Measurements from ENCODE around the gene KCNC1.

KCNC1 gene

DNA sequence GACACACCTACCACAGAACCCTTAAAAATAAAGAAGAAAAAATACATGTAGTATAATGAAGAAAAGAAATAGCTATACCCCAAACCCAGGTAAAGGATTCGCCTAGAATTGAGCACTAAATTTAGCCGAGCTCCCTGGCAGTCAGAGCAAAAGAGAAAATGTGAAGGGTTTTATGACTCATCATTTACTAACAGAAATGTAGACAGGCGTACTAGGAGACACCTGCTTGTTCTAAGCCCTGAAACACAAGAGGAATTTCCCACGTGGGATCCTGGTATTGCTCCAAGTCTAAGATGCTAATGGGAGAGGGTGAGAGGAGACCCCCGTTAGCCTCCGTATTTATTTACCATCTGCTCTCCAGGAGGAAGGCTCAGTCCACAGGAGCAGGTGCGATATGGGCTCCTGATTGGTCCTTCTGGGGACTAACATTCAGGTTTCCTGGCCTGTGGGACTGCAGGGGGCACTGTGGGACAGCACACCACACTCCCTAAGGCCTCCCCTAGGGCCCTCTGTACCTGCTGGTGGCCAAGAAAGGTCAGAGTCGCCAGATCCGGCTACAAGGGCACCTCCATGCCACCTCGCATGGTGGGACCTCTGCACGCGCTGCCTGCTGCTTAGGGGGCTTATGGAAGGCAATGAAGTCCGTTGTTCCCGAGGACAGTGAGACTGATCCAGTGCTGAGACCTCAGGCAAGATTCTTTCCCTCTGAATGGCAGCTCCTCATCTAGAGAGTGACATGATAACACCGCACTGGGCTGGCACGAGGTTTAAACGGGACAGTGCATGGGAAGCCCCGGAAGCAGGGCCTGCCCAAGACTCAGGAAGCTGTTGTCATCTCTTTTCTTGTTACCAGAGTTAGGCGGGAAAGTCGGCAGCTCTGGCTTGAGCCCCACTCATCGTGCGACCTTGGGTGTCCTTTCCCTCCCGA lies 25.8 kb downstream of the KCNC1 start:
- no peak for DNase-seq

DNA sequence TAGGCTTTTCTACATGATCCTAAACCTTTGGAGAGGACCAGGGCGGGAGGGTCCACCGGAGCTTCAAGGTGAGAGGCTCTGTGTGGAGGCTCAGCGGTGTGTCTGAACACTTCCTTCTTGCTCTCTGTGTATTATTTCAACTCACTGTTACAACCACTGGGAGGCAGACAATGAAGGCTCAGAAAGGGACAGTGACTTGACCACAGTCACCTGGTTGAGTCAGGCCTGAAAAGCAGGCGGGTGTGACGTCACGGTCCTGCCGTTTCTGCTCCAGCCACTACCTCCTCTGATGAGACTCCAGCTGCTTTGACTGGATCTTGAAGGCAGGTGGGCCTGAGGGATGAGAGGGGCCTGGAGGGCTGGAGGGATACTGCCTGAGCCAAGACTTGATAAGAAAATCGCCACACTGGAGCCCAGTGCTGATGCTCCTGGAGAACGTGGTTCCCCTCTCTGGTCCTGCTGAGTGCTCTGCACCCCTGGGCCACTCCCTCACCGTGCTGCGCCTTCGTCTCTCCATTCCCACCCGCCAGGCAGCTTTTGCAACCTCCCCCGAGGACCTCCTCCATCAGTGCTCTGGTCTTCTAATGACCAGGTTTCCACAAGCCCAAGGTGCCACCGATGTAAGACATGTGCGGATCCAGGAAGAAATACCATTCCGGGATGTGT lies 27.9 kb downstream of the KCNC1 start:
- DNase-seq = no peak

DNA sequence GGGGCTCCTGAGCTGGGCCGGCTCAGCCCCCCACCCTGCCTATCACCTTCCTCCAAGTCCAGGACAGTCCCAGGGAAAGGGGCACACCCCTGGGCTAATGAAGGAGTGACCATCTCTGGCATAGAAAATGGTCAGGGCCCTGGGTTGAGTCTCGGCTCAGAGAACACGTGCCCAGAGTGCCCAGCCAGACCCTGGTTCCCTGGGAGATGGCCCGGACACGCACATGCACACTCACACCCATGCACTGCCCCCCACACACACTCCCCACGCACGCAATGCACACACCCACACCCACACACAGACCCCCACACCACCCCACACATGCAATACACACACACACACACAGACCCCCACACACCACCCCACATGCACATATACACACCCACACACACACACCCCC lies 28.7 kb downstream of the KCNC1 start:
- no peak for DNase-seq

DNA sequence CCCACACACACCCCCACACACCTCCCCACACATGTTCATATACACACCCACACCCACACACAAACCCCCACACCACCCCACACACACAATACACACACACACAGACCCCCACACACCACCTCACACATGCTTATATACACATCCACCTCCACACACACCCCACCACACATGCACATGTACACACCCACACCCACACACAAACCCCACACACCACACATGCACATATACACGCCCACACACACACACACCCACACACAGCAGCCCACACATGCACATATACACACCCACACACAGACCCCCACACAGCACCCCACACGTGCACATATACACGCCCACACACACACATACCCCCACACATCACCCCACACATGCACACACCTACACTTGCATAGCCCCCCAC lies 29.1 kb downstream of the KCNC1 start:
- DNase-seq = no peak

DNA sequence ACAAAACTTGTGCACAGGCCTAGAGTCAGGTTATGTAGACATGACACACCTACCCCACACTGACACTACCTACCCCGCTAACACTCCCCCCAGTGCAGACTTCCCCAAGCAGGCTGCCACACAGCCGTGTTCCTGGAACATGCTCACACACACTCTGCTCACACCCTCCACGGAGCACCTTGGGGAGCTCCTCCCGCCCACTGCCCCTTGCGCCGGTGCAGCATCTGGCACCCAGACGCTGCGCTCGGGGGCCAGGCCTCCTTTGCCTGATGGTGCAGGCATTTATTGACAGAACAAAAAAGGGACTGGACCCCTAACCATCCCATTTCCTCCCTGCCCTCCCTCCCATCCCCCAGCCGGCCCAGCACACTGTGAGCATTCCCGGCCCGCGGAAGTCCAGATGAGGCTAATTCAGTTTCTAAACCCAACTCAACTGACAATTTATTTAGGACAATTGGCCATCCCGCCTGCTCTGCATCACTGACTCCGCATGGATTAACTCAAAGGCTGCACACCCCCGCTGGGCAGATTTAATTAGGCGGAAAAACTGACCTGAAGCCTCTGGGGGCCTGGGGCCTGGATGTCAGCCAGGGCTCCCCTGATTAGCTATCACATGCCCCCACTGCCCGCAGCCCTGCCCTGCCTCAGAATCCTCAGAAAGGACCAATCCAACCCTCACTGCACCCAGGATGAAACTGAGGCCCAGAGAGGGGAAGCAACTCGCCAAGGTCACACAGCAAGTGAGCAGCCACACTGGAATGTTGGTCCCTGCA lies 30.1 kb downstream of the KCNC1 start:
- no peak for DNase-seq

DNA sequence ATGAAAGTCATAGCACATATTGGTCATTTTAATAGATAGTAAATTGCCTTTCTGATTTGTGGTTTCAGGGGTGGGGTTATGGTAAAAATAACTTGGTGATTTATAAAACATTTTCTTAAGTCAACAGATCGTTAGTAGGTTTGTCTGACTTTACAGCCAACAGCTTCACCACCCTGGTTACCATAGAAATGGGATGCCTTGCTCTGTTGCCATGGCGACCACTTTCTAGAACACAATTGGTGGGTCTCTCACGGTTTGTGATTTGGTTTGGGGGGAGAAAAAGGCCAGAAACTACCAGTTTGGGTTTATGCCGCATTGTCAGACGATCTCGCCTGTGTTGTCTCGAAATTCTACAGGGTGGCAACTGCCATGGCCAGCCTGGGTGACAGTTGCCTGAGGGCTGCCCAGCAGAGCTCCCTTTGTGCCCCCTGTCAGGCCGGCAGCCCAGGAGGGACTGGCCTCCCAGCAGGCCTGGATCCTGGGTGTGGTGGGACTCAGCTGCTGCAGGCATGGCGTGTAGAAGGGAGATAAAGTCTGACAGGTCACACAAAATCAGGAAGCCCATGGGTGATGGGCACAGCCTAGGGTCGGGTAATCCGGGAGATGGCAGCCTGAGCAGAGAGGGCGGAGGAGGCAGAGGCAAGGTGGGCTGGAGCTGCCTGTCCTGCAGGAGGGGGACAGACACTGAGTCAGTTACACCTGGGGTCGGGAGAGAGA lies 30.9 kb downstream of the KCNC1 start:
- no peak for DNase-seq

DNA sequence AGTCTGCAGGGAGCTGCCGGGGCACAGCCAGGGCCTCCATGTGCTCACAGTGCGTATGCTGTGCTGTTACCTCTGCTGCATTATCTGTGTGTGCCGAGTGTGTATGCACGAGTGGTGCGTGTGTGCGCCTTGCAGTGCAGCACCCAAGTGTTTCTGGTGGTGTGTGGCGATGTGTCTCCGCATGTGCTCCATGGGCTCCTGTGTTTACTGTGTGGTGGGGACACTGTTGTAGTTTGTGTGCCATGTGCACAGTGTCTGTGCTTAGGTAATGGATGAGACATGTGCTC lies 31.4 kb downstream of the KCNC1 start:
- no peak for DNase-seq

DNA sequence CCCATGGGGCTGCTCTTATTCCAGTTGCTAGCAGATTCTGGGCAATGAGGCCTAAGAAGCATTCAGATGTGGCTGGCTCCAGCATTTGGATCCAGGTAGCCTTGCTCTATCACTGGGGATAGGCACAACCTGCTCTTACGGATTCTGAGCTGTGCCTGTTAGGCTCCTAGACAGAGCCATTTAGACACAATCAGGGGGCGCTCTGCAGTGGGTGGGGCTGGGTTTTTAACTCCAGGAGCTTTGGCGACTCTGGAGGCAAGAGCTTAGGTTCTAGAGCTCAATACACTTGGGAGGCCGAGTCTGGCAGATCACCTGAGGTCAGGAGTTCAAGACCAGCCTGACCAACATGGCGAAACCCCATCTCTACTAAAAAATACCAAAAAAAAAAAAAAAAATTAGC lies 32.0 kb downstream of the KCNC1 start:
- no peak for DNase-seq

DNA sequence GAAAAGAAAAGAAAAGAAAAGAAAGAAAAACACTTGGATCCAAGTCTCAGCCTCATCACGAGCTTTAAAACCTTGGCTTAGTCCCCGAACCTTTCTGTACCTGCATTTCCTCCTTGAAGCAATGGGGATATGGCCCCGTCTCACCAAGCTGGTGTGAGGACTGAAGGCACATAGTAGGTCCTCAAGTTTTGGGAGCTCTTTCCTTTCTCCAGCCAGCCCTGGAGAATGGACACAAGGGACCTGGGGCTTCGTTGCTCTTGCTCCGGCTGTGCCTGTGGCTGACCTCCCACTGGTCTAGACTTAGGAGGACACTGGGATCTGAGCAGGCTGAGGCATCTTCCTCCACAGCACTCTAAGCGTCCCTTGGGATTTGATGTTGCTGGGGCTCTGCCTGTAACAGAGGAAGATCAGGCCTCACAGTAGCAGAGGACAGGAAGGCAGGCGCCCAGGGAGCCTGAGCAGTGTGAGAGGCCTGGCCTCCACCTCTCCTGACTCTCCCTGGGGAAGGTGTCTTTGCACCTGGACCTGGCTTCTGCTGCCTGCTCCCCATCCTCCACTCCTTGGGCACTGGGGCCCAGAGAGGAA lies 32.8 kb downstream of the KCNC1 start:
- no peak for DNase-seq

DNA sequence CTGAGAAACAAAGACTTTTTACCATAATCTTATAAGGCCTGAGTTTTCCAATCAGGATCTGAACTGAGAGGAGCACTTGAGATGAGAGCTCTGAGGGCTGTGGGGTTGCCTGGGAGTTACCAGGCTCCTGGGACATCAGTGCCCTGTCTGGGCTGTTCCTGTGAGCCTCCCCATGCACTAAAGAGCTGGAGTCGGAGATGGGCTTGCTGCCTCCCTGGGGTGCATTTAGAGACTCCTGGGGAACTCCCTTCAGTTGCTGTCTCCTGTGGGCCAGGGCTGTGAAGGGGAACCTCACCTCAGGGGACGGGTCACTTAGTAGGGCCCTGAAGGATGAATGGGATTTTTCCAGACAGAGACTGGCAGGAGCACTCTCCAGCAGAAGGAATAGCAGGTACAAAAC lies 33.3 kb downstream of the KCNC1 start:
- no peak for DNase-seq

DNA sequence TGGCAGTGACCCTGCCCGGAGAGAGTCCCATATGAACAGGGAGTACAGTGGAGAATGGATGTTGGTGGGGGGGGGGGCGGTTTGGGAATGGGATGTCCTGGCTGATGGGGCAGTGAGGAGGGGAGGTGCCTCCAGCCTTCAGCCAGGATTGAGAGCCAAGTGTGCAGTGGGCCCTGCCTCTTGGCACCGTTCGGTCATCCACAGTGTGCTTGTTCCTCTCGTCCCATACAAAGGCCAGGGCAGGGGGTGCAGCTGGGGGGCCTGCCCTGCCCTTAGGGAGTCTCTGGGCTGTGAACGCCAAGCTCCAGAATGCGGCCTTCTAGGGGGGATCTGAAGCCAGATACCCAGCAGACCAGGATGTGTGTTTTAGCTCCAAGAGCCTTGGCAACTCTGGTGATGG lies 34.0 kb downstream of the KCNC1 start:
- DNase-seq = no peak

DNA sequence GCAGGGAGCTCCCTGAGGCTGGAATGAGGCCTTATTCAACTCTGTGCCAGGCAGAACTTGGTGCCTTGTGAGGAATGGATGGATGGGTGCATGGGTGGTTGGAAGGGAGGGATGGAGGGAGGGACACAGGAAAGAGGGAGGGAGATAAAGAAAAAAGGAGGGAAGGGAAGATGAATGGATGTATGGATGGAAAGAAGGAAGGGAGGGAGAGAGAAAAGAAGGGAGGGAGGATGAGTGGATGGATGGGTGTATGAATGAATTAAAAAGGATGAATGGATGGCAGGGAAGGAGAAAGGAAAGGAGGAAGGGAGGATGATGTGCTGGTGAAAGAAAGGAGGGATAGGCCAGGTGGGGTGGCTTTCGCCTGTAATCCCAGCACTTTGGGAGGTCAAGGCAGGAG lies 34.6 kb downstream of the KCNC1 start:
- no peak for DNase-seq

DNA sequence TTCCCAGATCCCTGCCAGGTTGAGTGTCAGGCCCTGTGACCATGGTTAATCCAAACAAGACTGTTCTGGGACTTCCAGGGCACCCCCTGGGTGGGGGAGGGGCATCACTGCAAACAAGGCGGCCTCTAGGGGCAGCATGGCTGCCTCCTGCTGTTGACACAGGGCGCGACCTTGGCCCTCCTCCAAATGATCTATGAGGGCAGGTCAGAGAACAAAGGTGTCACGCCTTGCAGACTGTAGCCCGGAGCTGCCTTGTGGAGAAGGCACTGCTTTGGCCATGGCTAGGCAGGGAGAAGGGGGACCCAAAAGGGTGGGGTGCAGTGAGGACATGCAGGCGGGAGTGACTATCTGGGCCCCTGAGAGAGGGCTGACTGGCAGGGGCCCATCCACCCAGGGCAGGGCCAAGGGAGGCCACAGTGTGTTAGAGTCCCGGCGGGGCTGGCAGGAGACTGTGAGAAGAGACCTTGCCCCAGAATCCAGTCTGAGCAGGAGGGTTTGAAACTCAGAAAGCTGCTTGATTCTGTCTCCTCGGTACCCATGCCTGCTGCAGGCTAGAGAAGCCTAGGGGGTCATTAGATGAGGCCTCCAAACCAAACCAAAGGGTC lies 35.6 kb downstream of the KCNC1 start:
- no peak for DNase-seq

DNA sequence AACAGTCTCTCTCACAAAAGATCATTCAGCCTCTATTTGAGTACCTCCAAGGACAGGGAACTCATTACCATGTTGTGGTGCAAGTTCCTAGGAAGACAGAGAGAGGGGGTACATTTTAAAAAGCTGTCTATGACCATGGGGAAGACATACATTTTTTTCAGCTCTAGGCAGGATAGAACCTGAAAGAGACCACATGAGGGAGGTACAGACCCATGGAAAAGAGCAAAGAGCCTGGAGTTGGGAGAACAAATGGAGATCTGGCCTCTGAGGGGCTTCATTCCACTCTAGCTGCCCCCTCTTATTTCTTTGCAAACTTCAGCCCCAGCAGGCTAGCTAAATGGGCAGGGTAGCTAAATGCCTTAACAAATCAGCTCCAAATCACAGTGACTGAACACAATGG lies 36.3 kb downstream of the KCNC1 start:
- DNase-seq = no peak

DNA sequence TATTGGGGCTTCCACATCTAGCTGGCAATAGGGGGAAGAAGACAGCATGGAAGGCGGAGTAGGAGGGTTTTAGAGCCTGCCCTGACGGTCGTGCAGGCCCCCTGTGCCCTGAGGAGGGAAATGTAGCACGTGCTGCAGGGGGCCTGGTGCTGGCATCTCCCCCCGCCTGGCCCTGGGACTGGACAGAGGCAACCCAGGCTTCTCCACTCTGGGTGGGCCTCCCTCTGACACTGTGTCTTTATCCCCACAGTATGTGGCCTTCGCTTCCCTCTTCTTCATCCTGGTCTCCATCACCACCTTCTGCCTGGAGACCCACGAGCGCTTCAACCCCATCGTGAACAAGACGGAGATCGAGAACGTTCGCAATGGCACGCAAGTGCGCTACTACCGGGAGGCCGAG lies 36.8 kb downstream of the KCNC1 start:
- no peak for DNase-seq

DNA sequence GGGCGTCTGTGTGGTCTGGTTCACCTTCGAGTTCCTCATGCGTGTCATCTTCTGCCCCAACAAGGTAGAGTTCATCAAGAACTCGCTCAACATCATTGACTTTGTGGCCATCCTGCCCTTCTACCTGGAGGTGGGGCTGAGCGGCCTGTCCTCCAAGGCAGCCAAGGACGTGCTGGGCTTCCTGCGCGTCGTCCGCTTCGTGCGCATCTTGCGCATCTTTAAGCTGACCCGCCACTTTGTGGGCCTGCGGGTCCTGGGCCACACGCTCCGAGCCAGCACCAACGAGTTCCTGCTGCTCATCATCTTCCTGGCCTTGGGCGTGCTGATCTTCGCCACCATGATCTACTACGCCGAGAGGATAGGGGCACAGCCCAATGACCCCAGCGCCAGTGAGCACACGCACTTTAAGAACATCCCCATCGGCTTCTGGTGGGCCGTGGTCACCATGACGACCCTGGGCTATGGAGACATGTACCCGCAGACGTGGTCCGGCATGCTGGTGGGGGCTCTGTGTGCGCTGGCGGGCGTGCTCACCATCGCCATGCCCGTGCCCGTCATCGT lies 37.3 kb downstream of the KCNC1 start:
- DNase-seq = no peak

DNA sequence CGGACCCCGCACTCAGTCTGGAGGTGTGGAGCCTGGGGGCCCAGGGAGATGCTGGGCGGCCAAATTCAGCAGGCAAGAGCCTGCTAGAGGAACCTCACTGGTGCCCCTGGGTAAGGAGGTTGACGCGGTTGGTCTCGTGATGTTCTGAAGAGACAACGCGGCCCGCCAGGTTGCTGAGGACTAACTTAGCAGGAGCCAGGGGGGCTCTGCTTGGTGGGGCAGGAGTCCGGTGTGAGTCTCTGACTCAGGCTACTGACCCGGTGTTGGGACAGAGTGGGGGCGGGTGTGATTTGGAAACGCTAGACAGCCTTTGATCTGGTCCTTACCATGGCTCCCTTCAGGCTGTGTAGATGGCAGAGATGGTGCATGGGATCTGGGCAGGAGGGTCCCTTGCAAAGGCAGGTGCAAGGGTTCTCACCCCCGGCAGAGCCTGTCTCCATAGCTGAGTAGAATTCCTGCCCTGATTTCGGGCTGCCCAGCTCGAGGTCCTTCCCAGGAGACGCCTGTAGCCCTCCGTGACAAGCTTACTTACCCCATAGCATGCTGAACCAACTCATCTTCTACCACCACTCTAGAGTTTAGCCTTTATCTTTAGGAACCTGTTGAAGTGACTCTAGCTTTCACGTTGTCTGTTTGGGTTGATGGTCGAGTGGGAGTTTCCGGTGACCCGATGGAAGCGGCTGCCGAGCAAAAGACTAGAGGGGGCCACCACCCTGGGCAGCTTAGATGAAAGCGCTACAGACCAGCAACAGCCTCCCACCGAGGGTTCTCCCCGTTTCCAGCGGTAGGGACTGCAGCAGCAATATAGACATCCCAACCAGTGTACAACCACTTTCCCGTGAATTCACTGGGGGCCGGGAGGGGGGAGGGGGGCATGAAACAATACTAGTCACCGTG lies 38.4 kb downstream of the KCNC1 start:
- DNase-seq = no peak

DNA sequence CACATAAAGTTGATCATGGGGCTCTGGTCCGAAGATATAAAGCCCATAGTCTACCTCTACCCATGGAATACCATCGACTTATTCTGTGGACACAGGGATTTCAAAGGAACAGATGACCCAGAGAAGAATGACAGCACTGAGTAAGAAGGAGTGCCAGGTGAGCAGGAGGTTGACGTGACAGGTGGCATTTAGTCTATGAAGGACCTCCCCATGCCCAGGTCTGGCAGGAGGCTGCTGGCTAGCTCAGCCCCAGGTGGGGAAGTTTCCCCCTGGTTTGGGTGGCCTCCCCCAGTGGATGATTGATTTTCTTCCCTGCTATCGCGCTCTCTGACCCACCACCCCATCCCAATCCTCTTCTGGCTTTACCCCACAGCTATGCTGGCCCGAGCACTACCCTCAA lies 39.1 kb downstream of the KCNC1 start:
- no peak for DNase-seq

DNA sequence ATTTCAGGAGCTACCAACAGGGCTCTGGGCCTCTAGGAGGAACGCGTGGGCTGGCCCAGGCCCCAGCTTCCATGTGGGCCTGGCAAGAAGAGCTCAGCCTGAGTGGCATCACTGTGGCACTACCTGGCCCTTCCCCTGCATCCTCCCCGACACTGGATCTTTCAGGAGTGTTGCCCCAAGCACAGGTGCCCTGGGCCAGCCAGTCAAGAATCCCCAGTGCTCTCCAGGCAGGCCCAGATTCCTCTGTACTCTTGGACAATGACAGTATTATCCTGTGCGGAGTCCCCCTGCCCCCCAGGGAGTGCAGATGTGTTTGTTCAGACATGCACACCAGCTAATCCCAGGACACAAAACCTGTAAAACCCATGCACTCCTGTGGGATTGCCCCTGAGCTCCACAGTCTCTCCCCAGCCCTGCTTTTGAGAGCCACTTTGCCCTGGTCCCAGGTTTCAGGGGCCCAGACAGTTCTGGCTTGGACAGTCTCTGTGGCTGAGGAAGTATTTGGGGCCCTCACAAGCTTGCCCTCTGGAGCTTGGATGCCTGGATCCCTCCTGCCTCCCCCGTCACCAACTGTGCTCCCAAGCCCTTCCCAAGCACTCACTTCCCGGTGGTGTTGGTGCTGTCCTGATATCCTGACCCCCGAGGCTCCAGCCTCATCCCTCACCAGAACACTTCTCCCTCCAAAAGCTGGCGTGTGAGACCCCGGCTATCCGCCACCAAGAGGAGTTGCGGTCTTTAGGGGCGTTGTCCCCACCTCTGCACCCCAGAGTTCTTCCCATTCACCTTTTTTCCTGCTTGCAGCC lies 39.9 kb downstream of the KCNC1 start:
- DNase-seq = no peak

DNA sequence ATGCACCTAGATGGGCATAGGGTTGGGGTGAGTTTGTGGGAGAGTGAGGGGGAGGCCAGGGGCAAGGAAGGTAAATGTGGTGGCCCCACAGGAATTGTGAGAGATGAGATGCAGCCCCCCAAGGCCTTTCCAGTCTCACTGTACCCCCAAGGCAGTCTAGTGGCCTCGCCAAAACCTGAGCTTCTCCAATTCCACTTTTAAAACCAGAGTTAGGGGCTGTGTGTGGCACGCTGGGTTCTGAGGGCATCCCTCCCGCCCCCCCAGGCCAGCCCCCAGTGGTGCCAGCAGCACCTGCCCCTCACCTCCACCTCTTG lies 40.4 kb downstream of the KCNC1 start:
- no peak for DNase-seq

Data from effector CD4-positive, alpha-beta T cell (primary cell).